NT2/D1 (cell line): Measurements from ENCODE around the gene FRRS1L.

Experiments
- DNase-seq: peaks from one replicate; pipeline ENCODE4 v3.0.0-alpha.2; 2011; ENCODE audit warnings: low read depth, low spot score
- H3K27me3 ChIP-seq: 2 replicates; pipeline ENCODE4 v1.6.0; 2011; ENCODE audit warnings: mild to moderate bottlenecking; ENCODE audit not compliant: insufficient read length, insufficient read depth
- H3K36me3 ChIP-seq: 2 replicates; pipeline ENCODE4 v1.6.1; 2011; ENCODE audit warnings: mild to moderate bottlenecking, low read length, mixed read lengths; ENCODE audit not compliant: insufficient read depth, insufficient read length
- H3K4me1 ChIP-seq: 2 replicates; pipeline ENCODE4 v1.5.1; 2011; ENCODE audit not compliant: insufficient read depth, insufficient read length
- H3K4me3 ChIP-seq: 2 replicates; pipeline ENCODE4 v1.5.1; 2011; ENCODE audit warnings: low read depth; ENCODE audit not compliant: insufficient read length
- H3K9ac ChIP-seq: 2 replicates; pipeline ENCODE4 v1.6.0; 2011; ENCODE audit warnings: low read depth; ENCODE audit not compliant: insufficient read length
- H3K9me3 ChIP-seq: 2 replicates; pipeline ENCODE4 v1.5.1; 2011; ENCODE audit warnings: mild to moderate bottlenecking, low read length; ENCODE audit not compliant: insufficient read depth
- SUZ12 ChIP-seq: IDR thresholded peaks from 2 replicates; pipeline ENCODE4 v1.6.1; 2011; ENCODE audit not compliant: insufficient read length, insufficient read depth; ENCODE audit errors: extremely low read depth
- YY1 ChIP-seq: IDR thresholded peaks from 2 replicates; pipeline ENCODE4 v1.6.1; 2011; ENCODE audit not compliant: insufficient read length, insufficient read depth
- ZNF274 ChIP-seq: IDR thresholded peaks from 2 replicates; pipeline ENCODE4 v1.6.1; 2011; ENCODE audit warnings: mild to moderate bottlenecking, low read depth, low read length

The FRRS1L gene

DNA sequence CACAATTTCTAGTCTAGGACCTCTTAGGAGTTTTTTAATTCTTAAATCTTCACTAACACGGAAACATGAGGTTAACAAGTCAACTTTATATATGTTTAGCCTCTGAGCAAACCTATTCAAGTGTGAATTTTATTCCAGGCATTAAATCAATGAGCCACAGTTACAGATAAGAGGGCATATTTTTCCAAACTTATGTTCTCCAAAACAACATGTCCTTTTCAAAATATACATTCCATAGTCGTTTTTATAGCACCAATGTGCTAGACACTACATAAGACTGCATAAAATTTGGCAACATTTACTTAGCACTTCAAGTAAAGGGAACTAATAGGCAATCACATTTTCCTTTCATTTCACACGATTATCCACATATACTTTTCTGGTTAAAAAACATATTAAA lies 53.8 kb downstream of the FRRS1L start:
- Histone ChIP-seq H3K9ac (no peak overlapping the region), H3K27me3 (no peaks in the 10 kb centered on the region), H3K36me3 (peaks cover 15% of the 10 kb centered on the region), H3K9me3 (no peaks in the 10 kb centered on the region), H3K4me1 (no peaks in the 10 kb centered on the region), H3K4me3 (no peak overlapping the region)
- TF ChIP-seq YY1, result no peak
- TF ChIP-seq SUZ12, result no peak
- no peak for TF ChIP-seq ZNF274
- DNase-seq, result no peak

- Histone ChIP-seq H3K27me3 (no peaks in the 10 kb centered on the region), H3K9ac (no peak overlapping the region), H3K4me3 (no peak overlapping the region), H3K4me1 (no peaks in the 10 kb centered on the region), H3K36me3 (peaks cover 5% of the 10 kb centered on the region), H3K9me3 (no peaks in the 10 kb centered on the region)
- no peak for TF ChIP-seq ZNF274
- no peak for TF ChIP-seq YY1
- TF ChIP-seq SUZ12, result no peak
- DNase-seq, result no peak
Measured at GRCh38 chr9:109110329-109111021, 56.6 kb downstream of the FRRS1L start.

- no peaks in the 10 kb centered on the region for H3K9me3 ChIP-seq
- H3K36me3 ChIP-seq, result peaks cover 10% of the 10 kb centered on the region
- no peaks in the 10 kb centered on the region for H3K4me1 ChIP-seq
- H3K27me3 ChIP-seq, result no peaks in the 10 kb centered on the region
- H3K9ac ChIP-seq, result no peak overlapping the region
- no peak overlapping the region for H3K4me3 ChIP-seq
- DNase-seq, result no peak
- TF ChIP-seq ZNF274, result no peak
- TF ChIP-seq SUZ12, result no peak
- no peak for TF ChIP-seq YY1
Measured at GRCh38 chr9:109109967-109110328, 57.1 kb downstream of the FRRS1L start.

DNA sequence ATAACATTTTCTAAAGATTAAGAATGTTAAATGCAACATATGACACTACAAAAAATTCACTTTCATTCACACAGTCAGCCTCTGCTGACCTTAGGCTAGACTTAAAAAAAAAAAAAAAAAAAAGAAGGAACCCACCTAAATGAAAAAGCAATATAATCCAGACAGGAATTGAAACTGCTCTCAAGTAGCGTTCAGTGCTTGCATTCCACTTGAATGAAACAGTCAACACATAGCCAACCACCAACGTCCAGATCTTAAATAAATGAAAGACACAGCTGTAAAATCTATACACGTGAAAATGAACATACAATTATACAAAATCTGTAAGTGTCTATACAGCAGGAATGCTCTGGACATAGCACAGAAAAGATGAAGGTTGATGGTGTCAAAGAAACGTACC lies 58.7 kb downstream of the FRRS1L start:
- no peak for DNase-seq
- no peaks in the 10 kb centered on the region for H3K4me1 ChIP-seq
- TF ChIP-seq ZNF274, result no peak
- TF ChIP-seq YY1, result no peak
- TF ChIP-seq SUZ12, result no peak
- no peak overlapping the region for H3K4me3 ChIP-seq
- peaks cover 23% of the 10 kb centered on the region for H3K36me3 ChIP-seq
- no peaks in the 10 kb centered on the region for H3K27me3 ChIP-seq
- no peak overlapping the region for H3K9ac ChIP-seq
- H3K9me3 ChIP-seq, result no peaks in the 10 kb centered on the region

GRCh38 chr9:109107402-109108240 lies 59.4 kb downstream of the FRRS1L start:
- no peaks in the 10 kb centered on the region for H3K4me1 ChIP-seq
- no peaks in the 10 kb centered on the region for H3K9me3 ChIP-seq
- DNase-seq, result no peak
- no peak overlapping the region for H3K9ac ChIP-seq
- no peak for TF ChIP-seq YY1
- no peak for TF ChIP-seq SUZ12
- no peak for TF ChIP-seq ZNF274
- H3K4me3 ChIP-seq, result no peak overlapping the region
- no peaks in the 10 kb centered on the region for H3K27me3 ChIP-seq
- H3K36me3 ChIP-seq, result peaks cover 24% of the 10 kb centered on the region

DNA sequence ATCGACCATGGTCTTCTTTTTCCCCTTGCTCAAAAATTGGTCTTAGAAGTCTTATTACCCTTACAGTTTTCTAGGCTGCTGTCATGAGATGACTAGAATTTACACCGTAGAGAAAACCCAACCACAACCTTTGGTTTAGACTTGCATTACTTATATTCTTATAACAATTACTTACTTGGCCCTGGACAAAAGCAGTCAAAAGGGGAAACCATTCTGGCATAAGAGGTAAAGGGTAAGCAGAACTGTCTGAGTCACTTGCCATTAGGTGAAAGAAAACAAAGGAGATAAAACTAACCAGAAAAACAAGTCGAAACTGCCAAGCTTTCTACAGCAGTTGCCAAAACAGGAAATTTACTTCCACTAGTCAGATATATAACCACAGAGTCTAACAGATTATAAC lies 65.2 kb downstream of the FRRS1L start:
- no peak for TF ChIP-seq ZNF274
- no peak for TF ChIP-seq SUZ12
- TF ChIP-seq YY1, result no peak
- H3K4me1 ChIP-seq, result no peaks in the 10 kb centered on the region
- DNase-seq, result no peak
- no peaks in the 10 kb centered on the region for H3K27me3 ChIP-seq
- H3K9ac ChIP-seq, result no peak overlapping the region
- H3K4me3 ChIP-seq, result no peak overlapping the region
- H3K9me3 ChIP-seq, result no peaks in the 10 kb centered on the region
- H3K36me3 ChIP-seq, result peaks cover 34% of the 10 kb centered on the region

- no peaks in the 10 kb centered on the region for H3K4me1 ChIP-seq
- TF ChIP-seq SUZ12, result no peak
- TF ChIP-seq ZNF274, result no peak
- no peak for TF ChIP-seq YY1
- H3K4me3 ChIP-seq, result no peak overlapping the region
- no peak for DNase-seq
- peaks cover 35% of the 10 kb centered on the region for H3K36me3 ChIP-seq
- no peaks in the 10 kb centered on the region for H3K27me3 ChIP-seq
- H3K9me3 ChIP-seq, result no peaks in the 10 kb centered on the region
- no peak overlapping the region for H3K9ac ChIP-seq
Measured at GRCh38 chr9:109101202-109101595, 65.8 kb downstream of the FRRS1L start.
